Measurements from ENCODE around the gene FAM149A. TPM values are rescaled to one million over a fixed set of nuclear protein-coding genes. Genes with fewer than 3 reads are reported as not detected.

FAM149A gene
- total RNA-seq, 1 donor from 2014 or later: 38.2 TPM

GRCh38 chr4:186201535-186202230 is 97.2 kb downstream of the FAM149A start:
- DNase-seq (ENCODE audit: low spot score): peak; percentile 20

GRCh38 chr4:186202490-186203140 is 98.1 kb downstream of the FAM149A start:
- DNase-seq (ENCODE audit: low spot score): no peak

- no peak for DNase-seq (ENCODE audit: low spot score)
Observed at GRCh38 chr4:186203406-186203805, 98.9 kb downstream of the FAM149A start.

GRCh38 chr4:186204103-186204559 is 99.6 kb downstream of the FAM149A start:
- no peak for DNase-seq (ENCODE audit: low spot score)

- DNase-seq (ENCODE audit: low spot score): peak; percentile 25
Observed at GRCh38 chr4:186204686-186205085, 100.2 kb downstream of the FAM149A start.

GRCh38 chr4:186205156-186205555 is 100.7 kb downstream of the FAM149A start:
- DNase-seq (ENCODE audit: low spot score): no peak

- DNase-seq (ENCODE audit: low spot score): no peak
Observed at GRCh38 chr4:186216465-186217024, 112.0 kb downstream of the FAM149A start.

- no peak for DNase-seq (ENCODE audit: low spot score)
Observed at GRCh38 chr4:186217733-186218293, 113.3 kb downstream of the FAM149A start.

GRCh38 chr4:186221624-186222023 is 117.1 kb downstream of the FAM149A start:
- no peak for DNase-seq (ENCODE audit: low spot score)

Other genes starting within 250 kb of the FAM149A start
- 30.2 TPM for gene TLR3, start 35.5 kb upstream of the FAM149A start, total RNA-seq
- 96.4 TPM for gene CYP4V2, start 86.9 kb downstream of the FAM149A start, total RNA-seq
- 3.7 TPM for gene KLKB1, start 122.8 kb downstream of the FAM149A start, total RNA-seq
- 23.9 TPM for gene F11, start 161.5 kb downstream of the FAM149A start, total RNA-seq